Caco-2 (cell line): Measurements from ENCODE around the gene AUTS2. TPM values are rescaled to one million over a fixed set of nuclear protein-coding genes. Genes with fewer than 3 reads are reported as not detected.

Source experiments
- BruUV-seq: library from RNA; stranded (reverse); fragments of 400-500 nt; replicated peaks from 2 replicates; lab custom pipeline; 2021; lab: Mats Ljungman, UMichigan
- CTCF ChIA-PET: fragments of 300-600 bp; sonication (Branson Sonifier 250); formaldehyde crosslinking; loops from one replicate; lab custom pipeline; 2022; ENCODE audit warnings: antibody characterized with exemption; lab: Charles Lee
- POLR2A ChIA-PET: fragments of 300-600 bp; sonication (Branson Sonifier 250); formaldehyde crosslinking; loops from one replicate; lab custom pipeline; 2022; ENCODE audit warnings: antibody characterized with exemption; lab: Charles Lee
- DNase-seq, 2 experiments: peaks; one replicate each; pipeline versions ENCODE4 v3.0.0 to v3.0.0-alpha.2; 2020 to 2022
- H3K27me3 ChIP-seq: replicated peaks from 2 replicates; pipeline ENCODE4 v1.6.0; 2011; ENCODE audit warnings: low read length; ENCODE audit not compliant: control insufficient read depth, insufficient read depth
- H3K36me3 ChIP-seq: 2 replicates; pipeline ENCODE4 v1.5.1; 2011; ENCODE audit warnings: low read length; ENCODE audit not compliant: control insufficient read depth, insufficient read depth
- H3K4me1 ChIP-seq: fragments of 250-450 bp; sonication (Bioruptor Pico); 2 replicates; pipeline ENCODE4 v1.5.1; 2020; ENCODE audit warnings: mild to moderate bottlenecking
- H3K4me3 ChIP-seq: 2 replicates; pipeline ENCODE4 v1.5.1; 2011; ENCODE audit warnings: low read depth, mild to moderate bottlenecking, control low read depth, low read length
- H3K9me3 ChIP-seq: fragments of 250-450 bp; sonication (Bioruptor Pico); 2 replicates; pipeline ENCODE4 v1.5.1; 2020; ENCODE audit warnings: mild to moderate bottlenecking, moderate library complexity
- H3K27ac Mint-ChIP-seq: one replicate; pipeline ENCODE4 v1.8.0; 2022; ENCODE audit warnings: mixed read lengths; ENCODE audit not compliant: unreplicated experiment
- H3K27me3 Mint-ChIP-seq: one replicate; pipeline ENCODE4 v1.8.0; 2022; ENCODE audit warnings: mixed read lengths; ENCODE audit not compliant: insufficient read depth, unreplicated experiment
- H3K36me3 Mint-ChIP-seq: one replicate; pipeline ENCODE4 v1.8.0; 2022; ENCODE audit warnings: mild to moderate bottlenecking, mixed read lengths; ENCODE audit not compliant: insufficient read depth, unreplicated experiment
- H3K4me1 Mint-ChIP-seq: one replicate; pipeline ENCODE4 v1.8.0; 2022; ENCODE audit warnings: low read depth, mixed read lengths; ENCODE audit not compliant: unreplicated experiment
- H3K4me3 Mint-ChIP-seq: one replicate; pipeline ENCODE4 v1.8.0; 2022; ENCODE audit warnings: mild to moderate bottlenecking, moderate library complexity, mixed read lengths; ENCODE audit not compliant: unreplicated experiment
- H3K9me3 Mint-ChIP-seq: one replicate; pipeline ENCODE4 v1.8.0; 2022; ENCODE audit warnings: mixed read lengths; ENCODE audit not compliant: unreplicated experiment
- CTCF ChIP-seq, 2 experiments: fragments of 200-600 bp in 1 of 2; IDR thresholded peaks; 1 replicate in 1 of 2; 2 replicates in 1 of 2; pipeline versions ENCODE4 v1.5.1 to v1.8.0; 2011 to 2022; ENCODE audit warnings: antibody characterized with exemption in 1 of 2, control low read depth in 1 of 2, inconsistent platforms in 1 of 2, low read depth in 1 of 2, low read length in 1 of 2, mild to moderate bottlenecking in 1 of 2, moderate library complexity in 1 of 2; ENCODE audit not compliant: insufficient read depth in 1 of 2, severe bottlenecking in 1 of 2, unreplicated experiment in 1 of 2
- intact Hi-C: fragments of 100-400 bp; cut with micrococcal nuclease; formaldehyde crosslinking; loops from one replicate; pipeline ENCODE4 v1.10.0; 2022; ENCODE audit not compliant: unreplicated experiment
- total RNA-seq: library from RNA; stranded (reverse); gene quantifications from 2 replicates; pipeline ENCODE4 v1.2.3, GENCODE V29; 2022

Gene AUTS2
- total RNA-seq, 1 experiment from 2014 or later: 37.1 TPM

GRCh38 chr7:70544016-70544415 is 945.7 kb downstream of the AUTS2 start:
- CTCF ChIA-PET: no interaction called here
- Mint-ChIP-seq H3K9me3 (no peaks in the 10 kb centered on the region), H3K4me1 (no peaks in the 10 kb centered on the region), H3K36me3 (no peaks in the 10 kb centered on the region), H3K4me3 (no peak overlapping the region), H3K27me3 (peaks cover 4% of the 10 kb centered on the region), H3K27ac (no peak overlapping the region)
- intact Hi-C loops: no loop called here
- Histone ChIP-seq H3K4me3 (no peak overlapping the region), H3K9me3 (no peaks in the 10 kb centered on the region), H3K27me3 (no peaks in the 10 kb centered on the region), H3K4me1 (no peaks in the 10 kb centered on the region), H3K36me3 (no peaks in the 10 kb centered on the region)
- DNase-seq: no peak
- no peak for TF ChIP-seq CTCF (IDR thresholded peaks at IDR 0.05; ENCODE audit: insufficient read depth in 1 of 2, low read depth in 1 of 2, low read length in 1 of 2, severe bottlenecking in 1 of 2, unreplicated experiment in 1 of 2)
- no TSS peak for BruUV-seq
- POLR2A ChIA-PET: no interaction called here

GRCh38 chr7:70545214-70545613 is 946.9 kb downstream of the AUTS2 start:
- CTCF ChIA-PET: no interaction called here
- Mint-ChIP-seq H3K36me3 (no peaks in the 10 kb centered on the region), H3K4me1 (no peaks in the 10 kb centered on the region), H3K9me3 (no peaks in the 10 kb centered on the region), H3K27me3 (peaks cover 2% of the 10 kb centered on the region), H3K27ac (no peak overlapping the region), H3K4me3 (no peak overlapping the region)
- H3K9me3 ChIP-seq: no peaks in the 10 kb centered on the region
- H3K4me3 ChIP-seq: no peak overlapping the region
- no peak for TF ChIP-seq CTCF (IDR thresholded peaks at IDR 0.05; ENCODE audit: insufficient read depth in 1 of 2, low read depth in 1 of 2, low read length in 1 of 2, severe bottlenecking in 1 of 2, unreplicated experiment in 1 of 2)
- intact Hi-C loops: no loop called here
- H3K4me1 ChIP-seq: no peaks in the 10 kb centered on the region
- H3K36me3 ChIP-seq: no peaks in the 10 kb centered on the region
- BruUV-seq: no TSS peak
- POLR2A ChIA-PET: no interaction called here
- H3K27me3 ChIP-seq: no peaks in the 10 kb centered on the region
- DNase-seq: no peak

GRCh38 chr7:70552141-70552540 is 953.9 kb downstream of the AUTS2 start:
- H3K36me3 ChIP-seq: no peaks in the 10 kb centered on the region
- H3K27me3 ChIP-seq: no peaks in the 10 kb centered on the region
- H3K4me3 Mint-ChIP-seq: no peak overlapping the region
- no peaks in the 10 kb centered on the region for H3K27me3 Mint-ChIP-seq
- no peak overlapping the region for H3K4me3 ChIP-seq
- H3K27ac Mint-ChIP-seq: no peak overlapping the region
- H3K9me3 Mint-ChIP-seq: no peaks in the 10 kb centered on the region
- H3K4me1 ChIP-seq: no peaks in the 10 kb centered on the region
- H3K9me3 ChIP-seq: no peaks in the 10 kb centered on the region
- H3K4me1 Mint-ChIP-seq: no peaks in the 10 kb centered on the region
- no peak for TF ChIP-seq CTCF (IDR thresholded peaks at IDR 0.05; ENCODE audit: insufficient read depth in 1 of 2, low read depth in 1 of 2, low read length in 1 of 2, severe bottlenecking in 1 of 2, unreplicated experiment in 1 of 2)
- ChIA-PET CTCF (no interaction called here), POLR2A (no interaction called here)
- BruUV-seq: no TSS peak
- H3K36me3 Mint-ChIP-seq: no peaks in the 10 kb centered on the region
- intact Hi-C loops: no loop called here
- DNase-seq: no peak
